ENCODE measurements around the gene SELE. TPM values are rescaled to one million over a fixed set of nuclear protein-coding genes. Genes with fewer than 3 reads are reported as not detected.

Gene SELE
- total and polyA plus RNA-seq, 2 of the 8 experiments (the other 6 are each of a cell fraction or from before 2014, with no cell fraction given), result not detected

DNA sequence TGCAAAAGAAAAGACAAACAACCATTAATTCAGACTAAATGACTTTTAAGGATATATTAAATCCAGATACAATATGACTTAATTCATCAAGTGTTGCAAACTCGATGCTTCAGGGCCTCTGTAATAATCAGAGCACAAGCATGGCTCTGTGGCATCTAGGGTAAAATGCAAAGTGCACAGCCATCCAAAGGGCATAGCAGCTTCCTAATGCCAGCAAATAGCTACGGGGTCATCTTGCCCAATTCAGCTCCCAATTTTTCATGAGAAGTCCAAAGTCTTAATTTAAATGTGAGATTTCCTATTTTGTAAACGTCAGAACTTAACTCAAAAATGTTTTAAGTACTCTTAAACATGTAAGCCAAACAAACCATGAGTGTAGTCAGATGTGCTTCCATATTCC, 7.9 kb downstream of the SELE start:
- Histone ChIP-seq H2BK120ac (replicated peaks; ENCODE audit: low read depth, low read length) (no peak overlapping the region), H3K23ac (ENCODE audit: insufficient read length) (no peak overlapping the region), H3K9me3 (ENCODE audit: insufficient read depth in 2 of 2, low read depth in 1 of 2, low read length in 1 of 2) (no peaks in the 10 kb centered on the region), H3K4ac (replicated peaks; ENCODE audit: insufficient read length, low read depth, low read length) (no peak overlapping the region), H2BK12ac (ENCODE audit: low read depth, low read length) (no peak overlapping the region), H3K23me2 (ENCODE audit: low read depth, low read length) (no peaks in the 10 kb centered on the region), H4K5ac (ENCODE audit: insufficient read length, low read depth, low read length) (no peak overlapping the region), H3K4me3 (ENCODE audit: extremely low read depth in 1 of 4, insufficient read depth in 2 of 4, low read depth in 3 of 4, low read length in 4 of 4) (no peak overlapping the region), H3K79me2 (ENCODE audit: control insufficient read depth in 1 of 2, insufficient read depth in 2 of 2, low read length in 2 of 2) (no peaks in the 10 kb centered on the region), H4K8ac (ENCODE audit: extremely low read depth, insufficient read depth, low read length) (no peak overlapping the region), H3K79me1 (ENCODE audit: low read depth, low read length) (no peaks in the 10 kb centered on the region), H3K56ac (replicated peaks; ENCODE audit: insufficient read length, low read depth, low read length) (no peak overlapping the region), H3K18ac (ENCODE audit: extremely low read depth, low read length) (no peak overlapping the region), H2BK5ac (ENCODE audit: low read depth, low read length) (no peak overlapping the region), H2BK15ac (ENCODE audit: low read length) (no peak overlapping the region), H3K9ac (replicated peaks in 1 of 4; ENCODE audit: extremely low read depth in 1 of 4, low read depth in 3 of 4, low read length in 3 of 4) (no peak overlapping the region), H2BK20ac (ENCODE audit: low read length) (no peak overlapping the region), H3K27ac (ENCODE audit: low read depth, low read length) (no peak overlapping the region), H3K4me1 (replicated peaks in 1 of 4; ENCODE audit: control insufficient read depth in 3 of 4, insufficient read depth in 4 of 4, low read length in 3 of 4) (no peaks in the 10 kb centered on the region), H2AFZ (ENCODE audit: low read length) (no peak overlapping the region), H4K91ac (replicated peaks; ENCODE audit: insufficient read length, low read length) (no peak overlapping the region), H4K20me1 (replicated peaks in 1 of 2; ENCODE audit: control insufficient read depth in 1 of 2, insufficient read depth in 2 of 2, low read length in 2 of 2) (no peaks in the 10 kb centered on the region), H3K14ac (ENCODE audit: insufficient read length) (no peak overlapping the region), H2AK5ac (ENCODE audit: low read depth, low read length) (no peak overlapping the region), H3K4me2 (ENCODE audit: insufficient read depth in 1 of 2, low read depth in 2 of 2, low read length in 2 of 2) (no peak overlapping the region), H3K27me3 (replicated peaks in 1 of 4; ENCODE audit: control insufficient read depth in 3 of 4, extremely low read depth in 1 of 4, insufficient read depth in 3 of 4, low read length in 3 of 4) (no peaks in the 10 kb centered on the region), H3K36me3 (ENCODE audit: control insufficient read depth in 2 of 4, insufficient read depth in 4 of 4, low read length in 3 of 4) (no peaks in the 10 kb centered on the region)
- ChIA-PET POLR2A (ENCODE audit: partially characterized antibody) (interaction anchor here (1.2 kb wide), 1 partner anchor 69 kb away, joined by 3 read pairs; a partner anchor contains a TSS), CTCF (ENCODE audit: partially characterized antibody) (interaction anchor here (0.6 to 1.8 kb wide), 6 partner anchors 10 to 180 kb away, joined by 3 to 6 read pairs (median 3); partner anchors contain the start of gene F5)
- DNase-seq (ENCODE audit: low read depth in 1 of 2, low spot score in 2 of 2) (no peak), FAIRE-seq (no peak)
- WGBS, 2 experiments (ENCODE audit: extremely low coverage in 1 of 2, insufficient coverage in 1 of 2, insufficient read length in 1 of 2, insufficient replicate concordance in 2 of 2, low coverage in 1 of 2, low lambda C conversion rate in 2 of 2, missing lambda C conversion rate in 1 of 2), result 88% methylated on average over 3 of the region's 3 CpGs; no CpG with 5 or more reads in 1 of the 2 experiments
- TF ChIP-seq BRCA1 (IDR thresholded peaks at IDR 0.05; ENCODE audit: low read depth, low read length) (no peak), RBBP5 (IDR thresholded peaks at IDR 0.05; ENCODE audit: borderline replicate concordance, low read depth, low read length) (no peak), SIX5 (IDR thresholded peaks at IDR 0.05; ENCODE audit: low read depth, low read length) (no peak), SUZ12 (IDR thresholded peaks at IDR 0.05; ENCODE audit: low read length) (no peak), RAD21 (IDR thresholded peaks at IDR 0.05 in 1 of 2, conservative IDR thresholded peaks at IDR 0.05 in 1 of 2; ENCODE audit: low read depth in 2 of 2, low read length in 2 of 2) (no peak), BACH1 (IDR thresholded peaks at IDR 0.05; ENCODE audit: low read length) (no peak), SP4 (IDR thresholded peaks at IDR 0.05; ENCODE audit: low read length) (no peak), MAFK (IDR thresholded peaks at IDR 0.05; ENCODE audit: low read depth, low read length) (no peak), CEBPB (IDR thresholded peaks at IDR 0.05; ENCODE audit: low read depth, low read length) (no peak), SIRT6 (IDR thresholded peaks at IDR 0.05; ENCODE audit: low read length) (no peak), POLR2AphosphoS5 (IDR thresholded peaks at IDR 0.05; ENCODE audit: low read depth, low read length) (no peak)
- TF ChIP-seq, protein P1, sequence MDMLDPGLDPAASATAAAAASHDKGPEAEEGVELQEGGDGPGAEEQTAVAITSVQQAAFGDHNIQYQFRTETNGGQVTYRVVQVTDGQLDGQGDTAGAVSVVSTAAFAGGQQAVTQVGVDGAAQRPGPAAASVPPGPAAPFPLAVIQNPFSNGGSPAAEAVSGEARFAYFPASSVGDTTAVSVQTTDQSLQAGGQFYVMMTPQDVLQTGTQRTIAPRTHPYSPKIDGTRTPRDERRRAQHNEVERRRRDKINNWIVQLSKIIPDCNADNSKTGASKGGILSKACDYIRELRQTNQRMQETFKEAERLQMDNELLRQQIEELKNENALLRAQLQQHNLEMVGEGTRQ (IDR thresholded peaks at IDR 0.05; ENCODE audit: low read length), result no peak
- TF ChIP-seq, protein P2, sequence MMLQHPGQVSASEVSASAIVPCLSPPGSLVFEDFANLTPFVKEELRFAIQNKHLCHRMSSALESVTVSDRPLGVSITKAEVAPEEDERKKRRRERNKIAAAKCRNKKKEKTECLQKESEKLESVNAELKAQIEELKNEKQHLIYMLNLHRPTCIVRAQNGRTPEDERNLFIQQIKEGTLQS (IDR thresholded peaks at IDR 0.05; ENCODE audit: insufficient read depth, low read depth, low read length), result no peak
